HEK293 (cell line): ENCODE results near the gene RING1.

ENCODE experiments used
- CTCF ChIA-PET: fragments of 350-600 bp; formaldehyde crosslinking; extraction: SDS; loops from one replicate; lab custom pipeline; 2021; ENCODE audit warnings: antibody characterized with exemption; lab: Yijun Ruan, JAX
- POLR2A ChIA-PET: fragments of 300-600 bp; formaldehyde crosslinking; extraction: SDS; loops from one replicate; lab custom pipeline; 2020; ENCODE audit warnings: antibody characterized with exemption, inconsistent platforms; lab: Yijun Ruan, JAX
- H3K27ac ChIP-seq: fragments of 200-500 bp; sonication (Bioruptor generic); 2 replicates; pipeline ENCODE4 v1.5.1; 2014; ENCODE audit warnings: low read depth, low read length, control low read depth, inconsistent platforms; ENCODE audit errors: extremely low read depth
- H3K36me3 ChIP-seq, 2 experiments: fragments of 200-500 bp in 1 of 2; sonication (Bioruptor generic) in 1 of 2; 1 replicate in 1 of 2; 2 replicates in 1 of 2; pipeline ENCODE4 v1.5.1; 2014 to 2017; ENCODE audit warnings: inconsistent platforms in 2 of 2, low read length in 2 of 2; ENCODE audit not compliant: control insufficient read depth in 2 of 2, insufficient read depth in 1 of 2
- H3K4me1 ChIP-seq: fragments of 200-500 bp; sonication (Bioruptor generic); 2 replicates; pipeline ENCODE4 v1.5.1; 2014; ENCODE audit warnings: mild to moderate bottlenecking, low read length, inconsistent platforms; ENCODE audit not compliant: control insufficient read depth, insufficient read depth
- H3K4me3 ChIP-seq: 2 replicates; pipeline ENCODE4 v1.5.1; 2011; ENCODE audit warnings: low read depth, mild to moderate bottlenecking, control low read depth, low read length, moderate library complexity
- H3K9me3 ChIP-seq: fragments of 200-500 bp; sonication (Bioruptor generic); 2 replicates; pipeline ENCODE4 v1.5.1; 2014; ENCODE audit warnings: low read depth, low read length, inconsistent platforms; ENCODE audit not compliant: control insufficient read depth, insufficient read depth
- BCL11A ChIP-seq: fragments of 450-650 bp; formaldehyde crosslinking; IDR thresholded peaks from 2 replicates; pipeline ENCODE4 v1.5.1; 2016; ENCODE audit warnings: low read depth, missing biosample characterization, missing genetic modification characterization
- CTCF ChIP-seq: fragments of 450-650 bp; formaldehyde crosslinking; IDR thresholded peaks from 2 replicates; pipeline ENCODE4 v1.5.1; 2016; ENCODE audit warnings: missing biosample characterization, missing genetic modification characterization
- GLIS1 ChIP-seq: fragments of 450-650 bp; formaldehyde crosslinking; IDR thresholded peaks from 2 replicates; pipeline ENCODE4 v1.5.1; 2016; ENCODE audit warnings: missing biosample characterization, missing genetic modification characterization
- IKZF3 ChIP-seq: fragments of 450-650 bp; IDR thresholded peaks from 2 replicates; pipeline ENCODE4 v1.5.0; 2018; ENCODE audit warnings: missing biosample characterization, mild to moderate bottlenecking, missing genetic modification characterization, moderate library complexity
- PRDM10 ChIP-seq: fragments of 450-650 bp; formaldehyde crosslinking; IDR thresholded peaks from 2 replicates; pipeline ENCODE4 v1.5.1; 2016; ENCODE audit warnings: missing biosample characterization, missing genetic modification characterization
- ZBTB1 ChIP-seq: fragments of 450-650 bp; formaldehyde crosslinking; IDR thresholded peaks from 2 replicates; pipeline ENCODE4 v1.5.1; 2016; ENCODE audit warnings: missing biosample characterization, missing genetic modification characterization
- ZEB2 ChIP-seq: fragments of 450-650 bp; formaldehyde crosslinking; IDR thresholded peaks from 2 replicates; pipeline ENCODE4 v1.5.1; 2016; ENCODE audit warnings: missing biosample characterization, missing genetic modification characterization
- ZNF138 ChIP-seq: fragments of 450-650 bp; formaldehyde crosslinking; IDR thresholded peaks from 2 replicates; pipeline ENCODE4 v1.5.1; 2016; ENCODE audit warnings: missing biosample characterization, missing genetic modification characterization, borderline replicate concordance
- ZNF184 ChIP-seq: fragments of 450-650 bp; IDR thresholded peaks from 2 replicates; pipeline ENCODE4 v1.5.1; 2018; ENCODE audit warnings: missing biosample characterization, mild to moderate bottlenecking, missing genetic modification characterization
- ZNF2 ChIP-seq: fragments of 450-650 bp; formaldehyde crosslinking; IDR thresholded peaks from 2 replicates; pipeline ENCODE4 v1.5.1; 2016; ENCODE audit warnings: missing biosample characterization, missing genetic modification characterization
- ZNF211 ChIP-seq: fragments of 450-650 bp; formaldehyde crosslinking; IDR thresholded peaks from 2 replicates; pipeline ENCODE4 v1.5.1; 2016; ENCODE audit warnings: low read depth, missing biosample characterization, missing genetic modification characterization
- ZNF214 ChIP-seq: fragments of 450-650 bp; formaldehyde crosslinking; IDR thresholded peaks from 2 replicates; pipeline ENCODE4 v1.5.1; 2017; ENCODE audit warnings: missing biosample characterization, mild to moderate bottlenecking, missing genetic modification characterization, borderline replicate concordance
- ZNF354C ChIP-seq: fragments of 450-650 bp; formaldehyde crosslinking; IDR thresholded peaks from 2 replicates; pipeline ENCODE4 v1.5.1; 2016; ENCODE audit warnings: missing biosample characterization, missing genetic modification characterization, low read depth, borderline replicate concordance
- ZNF501 ChIP-seq: fragments of 450-650 bp; formaldehyde crosslinking; IDR thresholded peaks from 2 replicates; pipeline ENCODE4 v1.5.1; 2016; ENCODE audit warnings: missing biosample characterization, missing genetic modification characterization
- ZNF580 ChIP-seq: fragments of 450-650 bp; formaldehyde crosslinking; IDR thresholded peaks from 2 replicates; pipeline ENCODE4 v1.5.1; 2016; ENCODE audit warnings: missing biosample characterization, missing genetic modification characterization
- ZNF654 ChIP-seq: fragments of 450-650 bp; formaldehyde crosslinking; IDR thresholded peaks from 2 replicates; pipeline ENCODE4 v1.5.1; 2016; ENCODE audit warnings: low read depth, missing biosample characterization, missing genetic modification characterization
- ZNF658 ChIP-seq: fragments of 450-650 bp; formaldehyde crosslinking; IDR thresholded peaks from 2 replicates; pipeline ENCODE4; 2016; ENCODE audit warnings: missing biosample characterization, missing genetic modification characterization
- ZNF707 ChIP-seq: fragments of 450-650 bp; formaldehyde crosslinking; IDR thresholded peaks from 2 replicates; pipeline ENCODE4 v1.5.1; 2016; ENCODE audit warnings: missing biosample characterization, missing genetic modification characterization
- ZNF777 ChIP-seq: fragments of 450-650 bp; formaldehyde crosslinking; IDR thresholded peaks from 2 replicates; pipeline ENCODE4 v1.5.1; 2017; ENCODE audit warnings: missing biosample characterization, missing genetic modification characterization, borderline replicate concordance
- TF ChIP-seq, protein P1 (sequence below): fragments of 450-650 bp; formaldehyde crosslinking; conservative IDR thresholded peaks from 2 replicates; pipeline ENCODE4 v1.5.1; 2016; ENCODE audit warnings: low read depth, missing biosample characterization, missing genetic modification characterization

The RING1 gene

DNA sequence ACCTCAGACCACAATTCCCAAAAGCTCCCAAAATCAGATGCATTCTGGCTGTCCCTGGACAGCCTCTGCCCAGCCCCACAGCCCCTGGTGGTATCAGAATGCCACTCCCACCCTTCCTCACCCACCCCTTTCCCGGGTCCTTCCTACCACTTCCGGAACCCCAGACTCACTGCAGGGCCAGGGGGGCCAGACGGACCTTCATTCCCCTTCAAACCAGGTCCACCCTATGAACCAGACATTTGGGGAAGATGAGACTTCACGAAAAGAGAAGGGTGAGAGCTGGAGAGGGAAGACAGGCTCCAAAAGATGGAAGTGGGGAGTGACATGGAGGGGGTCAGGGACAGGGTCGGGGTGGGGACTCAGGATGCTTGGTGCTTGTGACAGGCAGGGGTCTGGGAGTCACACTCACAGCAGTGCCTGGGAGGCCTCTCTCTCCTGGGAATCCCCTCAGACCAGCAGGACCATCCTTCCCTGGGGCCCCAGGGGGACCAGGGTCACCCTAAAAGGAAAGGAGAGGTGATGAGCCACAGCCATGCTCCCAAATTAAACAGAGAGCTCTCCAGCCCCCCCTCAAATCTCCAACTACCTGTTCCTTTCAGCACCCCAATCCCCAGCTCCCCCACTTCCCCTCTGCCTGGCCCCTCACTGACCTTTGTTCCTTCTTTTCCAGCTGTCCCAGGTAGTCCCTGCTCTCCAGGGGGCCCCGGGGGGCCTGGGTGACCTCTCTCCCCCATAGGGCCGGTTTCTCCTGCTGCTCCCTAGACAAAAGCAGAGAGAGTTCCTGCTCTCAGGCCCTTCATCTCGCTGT lies 36.2 kb upstream of the RING1 start:
- no peaks in the 10 kb centered on the region for H3K36me3 ChIP-seq
- no peak overlapping the region for H3K4me3 ChIP-seq
- CTCF ChIA-PET, result interaction anchor here (0.6 to 1.9 kb wide), 19 partner anchors 10 to 304 kb away, joined by 3 to 9 read pairs (median 3); no protein-coding TSS in a partner anchor
- TF ChIP-seq GLIS1 (tag by site-specific recombination), result peak; percentile 20; the same call in 1 of the 2 replicates
- no peak for TF ChIP-seq ZNF658 (tag by site-specific recombination)
- TF ChIP-seq, all 188 proteins: peak for 1
- no peak overlapping the region for H3K27ac ChIP-seq
- H3K9me3 ChIP-seq, result no peaks in the 10 kb centered on the region
- no peaks in the 10 kb centered on the region for H3K4me1 ChIP-seq
- POLR2A ChIA-PET, result interaction anchor here (0.6 to 0.9 kb wide), 3 partner anchors 127 to 312 kb away, joined by 3 to 5 read pairs (median 4); partner anchors contain the start of gene RGL2

GRCh38 chr6:33172688-33173534 lies 35.4 kb upstream of the RING1 start:
- ChIA-PET CTCF (interaction anchor here (0.6 to 2.1 kb wide), 28 partner anchors 9 to 305 kb away, joined by 3 to 10 read pairs (median 3); no protein-coding TSS in a partner anchor), POLR2A (interaction anchor here (0.9 kb wide), 1 partner anchor 203 kb away, joined by 3 read pairs; no protein-coding TSS in a partner anchor)
- TF ChIP-seq ZEB2 (tag by site-specific recombination) (no peak), ZNF354C (tag by site-specific recombination) (no peak), CTCF (tag by site-specific recombination) (peak; percentile 83), ZNF211 (no peak), ZNF777 (tag by site-specific recombination) (no peak), ZNF214 (tag by site-specific recombination) (no peak), ZNF654 (tag by site-specific recombination) (peak; percentile 46), ZNF501 (tag by site-specific recombination) (no peak), PRDM10 (no peak), ZBTB1 (tag by site-specific recombination) (no peak), ZNF184 (no peak), ZNF707 (no peak), ZNF138 (no peak), ZNF580 (no peak), IKZF3 (tag by site-specific recombination) (peak; percentile 64), ZNF658 (tag by site-specific recombination) (no peak), ZNF2 (tag by site-specific recombination) (no peak), BCL11A (tag by site-specific recombination) (no peak)
- TF ChIP-seq, protein P1, sequence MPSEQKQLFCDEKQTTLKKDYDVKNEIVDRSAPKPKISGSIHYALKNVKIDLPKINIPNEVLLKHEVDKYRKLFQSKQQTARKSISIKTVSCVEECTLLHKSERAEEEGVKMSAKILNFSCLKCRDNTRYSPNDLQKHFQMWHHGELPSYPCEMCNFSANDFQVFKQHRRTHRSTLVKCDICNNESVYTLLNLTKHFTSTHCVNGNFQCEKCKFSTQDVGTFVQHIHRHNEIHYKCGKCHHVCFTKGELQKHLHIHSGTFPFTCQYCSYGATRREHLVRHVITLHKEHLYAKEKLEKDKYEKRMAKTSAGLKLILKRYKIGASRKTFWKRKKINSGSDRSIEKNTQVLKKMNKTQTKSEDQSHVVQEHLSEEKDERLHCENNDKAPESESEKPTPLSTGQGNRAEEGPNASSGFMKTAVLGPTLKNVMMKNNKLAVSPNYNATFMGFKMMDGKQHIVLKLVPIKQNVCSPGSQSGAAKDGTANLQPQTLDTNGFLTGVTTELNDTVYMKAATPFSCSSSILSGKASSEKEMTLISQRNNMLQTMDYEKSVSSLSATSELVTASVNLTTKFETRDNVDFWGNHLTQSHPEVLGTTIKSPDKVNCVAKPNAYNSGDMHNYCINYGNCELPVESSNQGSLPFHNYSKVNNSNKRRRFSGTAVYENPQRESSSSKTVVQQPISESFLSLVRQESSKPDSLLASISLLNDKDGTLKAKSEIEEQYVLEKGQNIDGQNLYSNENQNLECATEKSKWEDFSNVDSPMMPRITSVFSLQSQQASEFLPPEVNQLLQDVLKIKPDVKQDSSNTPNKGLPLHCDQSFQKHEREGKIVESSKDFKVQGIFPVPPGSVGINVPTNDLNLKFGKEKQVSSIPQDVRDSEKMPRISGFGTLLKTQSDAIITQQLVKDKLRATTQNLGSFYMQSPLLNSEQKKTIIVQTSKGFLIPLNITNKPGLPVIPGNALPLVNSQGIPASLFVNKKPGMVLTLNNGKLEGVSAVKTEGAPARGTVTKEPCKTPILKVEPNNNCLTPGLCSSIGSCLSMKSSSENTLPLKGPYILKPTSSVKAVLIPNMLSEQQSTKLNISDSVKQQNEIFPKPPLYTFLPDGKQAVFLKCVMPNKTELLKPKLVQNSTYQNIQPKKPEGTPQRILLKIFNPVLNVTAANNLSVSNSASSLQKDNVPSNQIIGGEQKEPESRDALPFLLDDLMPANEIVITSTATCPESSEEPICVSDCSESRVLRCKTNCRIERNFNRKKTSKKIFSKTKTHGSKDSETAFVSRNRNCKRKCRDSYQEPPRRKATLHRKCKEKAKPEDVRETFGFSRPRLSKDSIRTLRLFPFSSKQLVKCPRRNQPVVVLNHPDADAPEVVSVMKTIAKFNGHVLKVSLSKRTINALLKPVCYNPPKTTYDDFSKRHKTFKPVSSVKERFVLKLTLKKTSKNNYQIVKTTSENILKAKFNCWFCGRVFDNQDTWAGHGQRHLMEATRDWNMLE, result no peak

More at GRCh38 chr6:33172688-33173534, 35.4 kb upstream of the RING1 start:
- Histone ChIP-seq H3K4me3 (no peak overlapping the region), H3K36me3 (no peaks in the 10 kb centered on the region), H3K9me3 (no peaks in the 10 kb centered on the region), H3K27ac (no peak overlapping the region), H3K4me1 (no peaks in the 10 kb centered on the region)
